Memory B cell (primary cell): ENCODE results near the gene NTM.

Source experiments
- ATAC-seq: fragments of 150-1000 bp; cut with Tn5 transposase; 2 replicates; pipeline ENCODE4 v1.10.0; 2021; ENCODE audit warnings: low read depth, mild to moderate bottlenecking, moderate library complexity
- DNase-seq, 2 donors: peaks; one replicate each; pipeline ENCODE4 v3.0.0; 2022; ENCODE audit warnings: low spot score in 2 of 2
- H3K27ac Mint-ChIP-seq: one replicate; pipeline ENCODE4 v1.8.0; 2022; ENCODE audit warnings: mild to moderate bottlenecking, moderate library complexity, mixed read lengths
- H3K27me3 Mint-ChIP-seq: one replicate; pipeline ENCODE4 v1.8.0; 2022; ENCODE audit warnings: mixed read lengths
- H3K36me3 Mint-ChIP-seq: one replicate; pipeline ENCODE4 v1.8.0; 2022; ENCODE audit warnings: mild to moderate bottlenecking, mixed read lengths
- H3K4me1 Mint-ChIP-seq: one replicate; pipeline ENCODE4 v1.8.0; 2022; ENCODE audit warnings: mixed read lengths
- H3K4me3 Mint-ChIP-seq: one replicate; pipeline ENCODE4 v1.8.0; 2022; ENCODE audit warnings: mild to moderate bottlenecking, moderate library complexity, mixed read lengths
- H3K9me3 Mint-ChIP-seq: one replicate; pipeline ENCODE4 v1.8.0; 2022; ENCODE audit warnings: mixed read lengths

NTM gene

DNA sequence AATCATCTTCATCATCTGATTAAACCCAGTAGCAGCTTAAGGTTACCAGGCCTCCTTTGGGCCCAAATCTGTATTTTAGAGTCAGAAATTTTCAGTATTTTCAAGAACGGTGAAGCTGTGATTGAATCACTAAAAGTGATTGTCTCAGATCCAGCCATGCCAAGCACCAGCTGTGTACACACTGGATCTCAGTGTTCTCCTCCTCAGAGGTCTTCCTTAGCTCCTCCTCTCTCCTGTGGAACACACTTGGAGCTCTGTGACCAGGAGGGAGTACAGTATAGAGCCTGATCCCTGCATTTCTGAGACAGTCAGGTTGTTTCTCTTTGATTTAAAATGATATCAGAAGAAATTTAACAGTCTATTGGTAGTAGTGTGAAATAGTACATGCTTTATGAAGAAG is 401.1 kb downstream of the NTM start:
- H3K36me3 Mint-ChIP-seq, result no peaks in the 10 kb centered on the region
- ATAC-seq (no peak), DNase-seq (no peak)
- no peaks in the 10 kb centered on the region for H3K9me3 Mint-ChIP-seq
- no peaks in the 10 kb centered on the region for H3K4me1 Mint-ChIP-seq
- no peak overlapping the region for H3K4me3 Mint-ChIP-seq
- H3K27me3 Mint-ChIP-seq, result no peaks in the 10 kb centered on the region
- H3K27ac Mint-ChIP-seq, result no peak overlapping the region

DNA sequence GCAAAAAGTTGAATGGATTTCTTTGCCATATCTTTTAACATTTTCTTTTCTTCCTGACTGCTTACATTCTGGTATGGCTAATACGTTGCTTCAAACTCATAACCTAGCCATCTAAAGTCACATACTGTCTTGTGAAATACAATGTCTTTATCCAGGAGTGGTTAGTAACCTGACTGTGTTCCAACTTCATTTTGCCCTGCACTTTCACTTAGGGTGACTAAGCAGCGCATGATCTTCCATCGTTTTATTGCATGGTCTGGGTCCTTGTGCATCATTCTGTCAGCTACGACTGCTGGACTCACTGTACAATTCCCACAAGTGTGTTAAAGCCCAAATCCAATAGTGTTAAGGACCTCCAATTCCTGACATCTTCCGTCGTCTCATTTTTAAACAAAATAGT is 403.2 kb downstream of the NTM start:
- Mint-ChIP-seq H3K4me3 (no peak overlapping the region), H3K4me1 (no peaks in the 10 kb centered on the region), H3K36me3 (no peaks in the 10 kb centered on the region), H3K27me3 (no peaks in the 10 kb centered on the region), H3K9me3 (no peaks in the 10 kb centered on the region), H3K27ac (no peak overlapping the region)
- ATAC-seq (no peak), DNase-seq (no peak)

DNA sequence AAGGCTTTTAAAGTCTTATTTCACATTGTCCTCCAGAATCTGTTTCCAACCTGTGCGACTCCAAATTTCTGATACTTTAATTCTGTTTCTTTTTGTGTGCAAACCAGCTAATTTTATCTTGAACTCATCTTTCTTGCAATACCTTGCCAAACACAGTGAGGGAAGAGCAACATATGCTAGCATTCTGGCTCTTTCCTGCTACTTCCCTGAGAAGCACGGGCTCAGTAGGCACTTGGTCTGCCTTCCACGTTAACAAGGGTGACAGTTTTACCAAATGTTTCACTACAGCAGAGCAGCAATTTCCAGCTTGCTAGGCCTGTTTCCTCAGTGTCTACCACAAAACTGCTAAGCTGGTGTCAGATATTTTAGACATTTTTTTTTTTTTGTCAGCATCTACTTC is 405.8 kb downstream of the NTM start:
- no peak overlapping the region for H3K27ac Mint-ChIP-seq
- no peak overlapping the region for H3K4me3 Mint-ChIP-seq
- ATAC-seq, result no peak
- no peaks in the 10 kb centered on the region for H3K9me3 Mint-ChIP-seq
- H3K4me1 Mint-ChIP-seq, result no peaks in the 10 kb centered on the region
- H3K36me3 Mint-ChIP-seq, result no peaks in the 10 kb centered on the region
- DNase-seq, result no peak
- no peaks in the 10 kb centered on the region for H3K27me3 Mint-ChIP-seq

DNA sequence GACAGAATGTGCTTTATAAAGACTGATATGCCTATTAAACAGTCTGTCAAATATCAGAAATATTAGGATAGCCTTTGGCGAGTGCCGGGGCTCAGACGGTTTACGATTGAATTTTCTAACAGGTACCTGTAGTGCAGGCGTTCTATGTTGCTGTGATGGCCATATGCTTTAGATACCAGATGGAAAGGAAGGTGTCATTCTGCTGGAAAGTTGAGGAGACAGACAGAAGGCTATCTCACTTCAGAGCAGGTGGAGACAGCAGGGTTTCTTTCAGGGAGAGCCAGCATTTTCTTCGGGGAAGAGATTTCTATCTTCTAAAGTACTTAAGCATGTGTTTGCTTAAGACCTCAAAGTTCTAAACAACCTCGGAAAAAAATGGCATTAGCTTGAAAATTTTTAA is 415.4 kb downstream of the NTM start:
- H3K4me3 Mint-ChIP-seq, result no peak overlapping the region
- no peak for ATAC-seq
- no peak overlapping the region for H3K27ac Mint-ChIP-seq
- peaks cover 3% of the 10 kb centered on the region for H3K27me3 Mint-ChIP-seq
- H3K4me1 Mint-ChIP-seq, result no peaks in the 10 kb centered on the region
- no peak for DNase-seq
- H3K9me3 Mint-ChIP-seq, result peaks cover 10% of the 10 kb centered on the region
- H3K36me3 Mint-ChIP-seq, result no peaks in the 10 kb centered on the region

DNA sequence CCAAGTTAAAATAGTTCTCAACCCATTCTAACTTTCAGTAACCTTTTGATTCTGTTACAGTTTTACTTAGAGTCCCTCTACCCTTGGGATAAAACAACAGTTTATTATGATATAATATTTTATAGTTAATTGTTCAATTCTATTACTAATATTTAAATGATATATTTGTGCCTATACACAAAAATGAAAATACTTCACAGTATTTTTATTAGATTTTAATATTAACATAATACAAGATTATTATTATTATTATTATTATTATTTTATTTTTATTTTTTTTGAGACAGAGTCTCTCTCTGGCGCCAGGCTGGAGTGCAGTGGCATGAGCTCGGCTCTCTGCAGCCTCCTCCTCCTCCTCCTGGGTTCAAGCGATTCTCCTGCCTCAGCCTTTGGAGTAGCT is 416.7 kb downstream of the NTM start:
- Mint-ChIP-seq H3K4me3 (no peak overlapping the region), H3K36me3 (no peaks in the 10 kb centered on the region), H3K27ac (no peak overlapping the region), H3K27me3 (peaks cover 3% of the 10 kb centered on the region), H3K9me3 (peaks cover 9% of the 10 kb centered on the region), H3K4me1 (no peaks in the 10 kb centered on the region)
- ATAC-seq (no peak), DNase-seq (no peak)

DNA sequence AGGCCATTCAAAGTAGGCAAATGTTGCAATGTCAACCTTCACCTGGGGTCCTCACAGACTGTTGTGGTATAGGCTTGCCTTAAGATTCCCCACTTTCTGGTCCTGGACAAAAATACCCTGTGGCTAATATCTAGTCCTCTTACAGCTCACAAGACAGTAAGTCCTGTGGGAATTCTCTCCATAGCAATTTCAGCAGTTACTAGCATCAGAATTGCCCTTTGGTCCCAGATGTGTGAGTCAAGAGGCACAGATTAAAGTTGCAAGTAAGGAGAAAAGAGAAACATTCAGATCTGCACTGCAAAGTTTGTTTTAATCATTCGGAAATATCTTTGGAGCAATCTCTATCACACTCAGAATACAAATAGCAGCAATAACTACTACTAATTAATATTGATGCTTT is 420.2 kb downstream of the NTM start:
- Mint-ChIP-seq H3K4me3 (no peak overlapping the region), H3K27me3 (peaks cover 3% of the 10 kb centered on the region)

DNA sequence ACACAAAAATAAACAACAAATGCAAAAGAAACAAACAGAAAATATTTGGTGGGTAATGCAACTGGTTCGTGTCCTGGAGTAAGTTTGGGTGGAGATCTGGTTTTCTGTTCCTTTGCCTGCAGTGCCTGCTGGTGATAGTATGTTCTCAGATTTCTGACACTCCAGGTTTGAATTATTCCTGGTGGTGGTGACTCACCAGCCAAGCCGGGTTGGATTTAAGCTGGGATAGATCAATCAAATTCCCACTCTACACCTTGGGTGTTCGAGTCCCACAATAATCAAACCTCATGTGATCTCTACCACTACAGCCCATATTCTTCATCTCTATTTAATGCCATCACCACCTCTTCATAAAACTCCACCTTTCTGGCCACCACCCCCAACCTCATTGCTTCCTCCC is 421.8 kb downstream of the NTM start:
- DNase-seq (no peak), ATAC-seq (no peak)
- H3K27me3 Mint-ChIP-seq, result peaks cover 3% of the 10 kb centered on the region
- H3K27ac Mint-ChIP-seq, result no peak overlapping the region
- no peaks in the 10 kb centered on the region for H3K36me3 Mint-ChIP-seq
- no peaks in the 10 kb centered on the region for H3K4me1 Mint-ChIP-seq
- peaks cover 13% of the 10 kb centered on the region for H3K9me3 Mint-ChIP-seq
- no peak overlapping the region for H3K4me3 Mint-ChIP-seq

More for the DNA sequence above, 420.2 kb downstream of the NTM start:
- H3K36me3 Mint-ChIP-seq, result no peaks in the 10 kb centered on the region
- DNase-seq, result no peak
- H3K4me1 Mint-ChIP-seq, result no peaks in the 10 kb centered on the region
- H3K9me3 Mint-ChIP-seq, result peaks cover 10% of the 10 kb centered on the region
- no peak overlapping the region for H3K27ac Mint-ChIP-seq
- ATAC-seq, result no peak

DNA sequence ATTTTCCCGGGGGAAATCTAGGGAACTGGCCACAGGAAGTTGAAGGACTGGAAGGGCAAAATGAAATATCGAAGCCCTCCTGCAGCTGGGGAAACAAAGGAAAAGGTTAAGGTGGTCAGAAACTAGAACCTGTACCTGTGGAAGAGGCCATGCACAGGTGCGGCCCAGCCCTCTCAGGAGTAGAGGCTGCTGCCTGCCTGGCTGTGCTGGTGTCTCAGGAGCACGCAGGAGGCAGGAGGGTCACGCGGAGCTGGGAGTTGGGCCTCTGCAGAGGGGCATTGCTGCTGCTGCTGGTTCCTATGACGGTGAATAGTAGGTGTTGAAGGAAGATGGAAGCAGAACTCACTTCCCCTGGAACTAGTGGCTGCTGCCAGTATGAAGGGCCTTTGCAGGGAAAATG is 425.7 kb downstream of the NTM start:
- no peaks in the 10 kb centered on the region for H3K27me3 Mint-ChIP-seq
- H3K4me3 Mint-ChIP-seq, result no peak overlapping the region
- ATAC-seq (no peak), DNase-seq (no peak)
- H3K9me3 Mint-ChIP-seq, result peaks cover 5% of the 10 kb centered on the region
- H3K36me3 Mint-ChIP-seq, result no peaks in the 10 kb centered on the region
- no peak overlapping the region for H3K27ac Mint-ChIP-seq
- H3K4me1 Mint-ChIP-seq, result no peaks in the 10 kb centered on the region

DNA sequence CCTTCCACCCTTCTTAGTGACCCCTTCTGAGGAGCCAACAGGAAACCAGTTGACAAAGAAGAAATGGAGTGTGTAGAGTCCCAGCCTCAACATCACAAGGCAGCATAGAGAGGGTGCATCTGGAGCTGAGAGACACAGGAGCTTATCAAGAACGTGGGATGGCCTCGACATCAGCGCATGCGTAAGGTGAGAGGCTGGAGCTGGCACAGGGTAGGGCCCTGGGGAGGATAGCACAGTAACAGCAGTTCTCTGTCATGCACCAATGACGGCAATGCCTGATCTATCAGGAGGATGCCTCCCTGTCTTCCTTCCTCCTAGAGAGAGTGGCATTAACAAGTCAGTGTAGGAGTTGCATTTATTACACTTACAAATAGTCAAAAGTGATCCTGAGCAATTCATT is 426.1 kb downstream of the NTM start:
- no peaks in the 10 kb centered on the region for H3K36me3 Mint-ChIP-seq
- DNase-seq, result no peak
- H3K27ac Mint-ChIP-seq, result no peak overlapping the region
- no peaks in the 10 kb centered on the region for H3K27me3 Mint-ChIP-seq
- peaks cover 5% of the 10 kb centered on the region for H3K9me3 Mint-ChIP-seq
- H3K4me1 Mint-ChIP-seq, result no peaks in the 10 kb centered on the region
- no peak overlapping the region for H3K4me3 Mint-ChIP-seq
- ATAC-seq, result no peak

DNA sequence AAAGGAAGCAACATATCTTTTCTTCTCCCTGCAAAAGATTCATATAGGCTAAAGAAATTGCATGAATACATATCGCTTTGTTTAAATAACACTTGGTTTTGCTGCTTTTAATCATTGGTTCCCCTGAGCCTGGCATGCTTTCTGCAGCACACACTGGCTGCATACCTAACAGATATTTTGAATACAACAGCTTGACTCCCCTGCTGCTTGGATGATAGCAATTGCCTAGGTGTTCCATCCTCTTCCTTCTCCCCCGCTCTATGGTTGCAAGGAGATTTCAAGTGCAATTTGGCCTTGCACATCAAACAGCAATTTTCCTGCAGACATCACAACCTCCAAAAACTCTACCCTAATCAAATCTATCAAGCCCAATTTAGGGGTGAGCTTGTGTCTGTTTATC is 430.0 kb downstream of the NTM start:
- H3K4me3 Mint-ChIP-seq, result no peak overlapping the region
- H3K36me3 Mint-ChIP-seq, result no peaks in the 10 kb centered on the region
- H3K9me3 Mint-ChIP-seq, result peaks cover 7% of the 10 kb centered on the region
- ATAC-seq, result no peak
- no peak for DNase-seq
- H3K27me3 Mint-ChIP-seq, result no peaks in the 10 kb centered on the region
- no peaks in the 10 kb centered on the region for H3K4me1 Mint-ChIP-seq
- no peak overlapping the region for H3K27ac Mint-ChIP-seq

DNA sequence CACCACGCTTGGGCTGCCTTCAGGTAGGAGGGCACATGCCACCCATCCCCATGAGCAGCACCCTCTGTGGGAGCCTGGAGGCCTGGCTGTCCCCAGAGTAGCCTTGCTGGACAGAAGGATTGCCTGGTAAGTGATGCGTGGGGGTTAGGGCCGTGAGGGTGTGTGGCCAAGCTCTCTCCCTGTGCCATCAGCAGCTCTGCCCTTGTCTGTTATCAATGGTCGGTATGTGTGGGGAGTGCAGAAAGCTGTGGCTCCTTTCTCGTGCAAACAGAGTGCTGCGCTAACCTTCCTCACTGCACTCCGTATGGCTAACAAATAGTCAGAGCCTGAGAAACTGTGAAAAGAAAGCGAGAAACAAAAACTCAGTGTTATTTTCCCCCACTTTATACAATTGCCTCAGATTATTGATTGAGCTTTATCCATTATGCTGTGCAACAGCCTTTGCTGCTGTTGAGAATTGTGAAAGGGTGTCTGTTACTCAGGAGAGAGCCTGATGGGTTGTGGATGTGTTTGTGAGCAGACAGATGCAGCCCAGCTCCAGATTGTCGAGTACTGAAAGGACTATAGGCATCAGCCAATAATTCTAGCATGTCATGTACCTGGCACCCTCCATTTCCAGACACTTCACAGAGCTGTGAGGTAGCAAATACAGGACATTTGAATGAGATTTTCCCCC is 432.2 kb downstream of the NTM start:
- peaks cover 4% of the 10 kb centered on the region for H3K9me3 Mint-ChIP-seq
- DNase-seq (no peak), ATAC-seq (no peak)
- no peaks in the 10 kb centered on the region for H3K36me3 Mint-ChIP-seq
- no peak overlapping the region for H3K4me3 Mint-ChIP-seq
- peaks cover 3% of the 10 kb centered on the region for H3K27me3 Mint-ChIP-seq
- no peak overlapping the region for H3K27ac Mint-ChIP-seq
- H3K4me1 Mint-ChIP-seq, result no peaks in the 10 kb centered on the region

DNA sequence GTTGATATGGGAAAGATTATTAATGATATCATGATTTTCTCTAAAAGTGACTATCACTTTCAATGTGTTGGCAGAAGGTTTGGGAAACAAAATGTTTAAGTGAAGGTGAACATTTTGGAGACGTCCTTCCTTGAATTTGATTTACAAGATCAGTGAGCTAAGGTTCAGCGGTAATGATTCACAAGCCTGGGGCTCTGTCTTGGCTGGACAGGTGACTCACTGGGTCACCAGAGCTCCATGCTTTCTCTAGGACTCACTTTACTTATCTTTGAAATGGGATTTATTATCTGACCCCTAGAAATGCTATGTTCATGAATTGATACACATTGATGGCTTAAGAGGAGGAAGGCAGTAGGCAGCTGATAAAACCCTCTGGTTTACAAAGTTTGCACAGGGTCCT is 437.5 kb downstream of the NTM start:
- no peak for ATAC-seq
- Mint-ChIP-seq H3K36me3 (no peaks in the 10 kb centered on the region), H3K9me3 (peaks cover 4% of the 10 kb centered on the region), H3K27ac (no peak overlapping the region), H3K27me3 (peaks cover 3% of the 10 kb centered on the region), H3K4me1 (no peaks in the 10 kb centered on the region), H3K4me3 (no peak overlapping the region)
- no peak for DNase-seq

DNA sequence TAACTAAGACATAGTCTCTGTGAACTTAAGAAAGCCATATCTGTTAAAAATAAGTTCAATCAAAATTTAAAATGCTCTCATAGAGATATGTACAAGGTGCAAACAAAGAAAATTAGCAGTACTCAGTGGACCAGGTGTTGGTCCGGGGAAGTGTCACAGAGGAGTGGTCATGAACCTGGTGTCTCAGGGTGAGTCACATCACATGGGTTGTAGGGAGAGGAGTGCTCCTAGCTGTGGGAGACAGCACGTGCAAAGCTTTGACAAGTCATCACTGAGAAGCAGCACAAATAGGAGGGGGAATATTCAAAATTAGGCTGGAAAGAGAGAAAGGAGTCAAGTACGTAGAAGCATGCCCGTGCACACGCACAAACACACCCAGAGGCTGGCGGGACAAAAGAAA is 438.1 kb downstream of the NTM start:
- H3K4me1 Mint-ChIP-seq, result no peaks in the 10 kb centered on the region
- H3K9me3 Mint-ChIP-seq, result peaks cover 4% of the 10 kb centered on the region
- no peaks in the 10 kb centered on the region for H3K36me3 Mint-ChIP-seq
- ATAC-seq (no peak), DNase-seq (no peak)
- no peak overlapping the region for H3K27ac Mint-ChIP-seq
- H3K27me3 Mint-ChIP-seq, result peaks cover 3% of the 10 kb centered on the region
- no peak overlapping the region for H3K4me3 Mint-ChIP-seq

DNA sequence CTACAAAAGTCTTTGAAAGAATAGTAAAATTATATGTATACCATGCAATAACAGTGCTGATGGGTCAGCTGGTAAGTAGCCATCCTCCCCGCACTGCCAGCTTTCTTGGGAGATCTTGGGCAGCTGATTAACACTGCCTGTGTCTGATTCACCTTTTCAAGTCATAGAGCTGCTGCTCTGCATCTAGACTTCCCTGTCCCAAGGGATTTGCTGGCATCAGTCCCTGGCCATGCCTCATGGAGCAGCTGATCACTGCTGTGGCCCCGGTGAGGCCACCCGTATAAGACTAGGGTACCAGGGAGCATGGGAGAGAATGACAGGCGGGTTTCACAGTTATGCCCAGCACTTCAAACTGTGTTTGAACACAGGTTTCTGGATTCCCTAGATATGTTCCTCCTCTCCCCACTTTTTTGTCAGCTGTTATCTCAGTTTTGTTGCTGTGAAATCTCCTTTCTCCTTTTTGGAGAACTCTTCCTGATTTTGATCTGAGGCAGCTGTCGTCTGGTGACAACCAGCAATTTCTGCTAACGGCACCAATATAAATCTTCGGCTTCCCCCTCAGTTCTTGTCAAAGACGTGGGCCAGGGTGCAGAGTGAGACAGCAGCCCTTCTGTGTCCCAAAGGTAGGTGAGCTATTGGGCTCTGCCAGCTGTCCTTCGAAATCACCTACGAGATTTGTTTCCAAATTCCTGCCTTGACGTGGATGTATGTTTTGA is 438.9 kb downstream of the NTM start:
- Mint-ChIP-seq H3K27ac (no peak overlapping the region), H3K27me3 (peaks cover 3% of the 10 kb centered on the region), H3K36me3 (no peaks in the 10 kb centered on the region), H3K4me3 (no peak overlapping the region), H3K9me3 (no peaks in the 10 kb centered on the region), H3K4me1 (no peaks in the 10 kb centered on the region)
- ATAC-seq (no peak), DNase-seq (no peak)

DNA sequence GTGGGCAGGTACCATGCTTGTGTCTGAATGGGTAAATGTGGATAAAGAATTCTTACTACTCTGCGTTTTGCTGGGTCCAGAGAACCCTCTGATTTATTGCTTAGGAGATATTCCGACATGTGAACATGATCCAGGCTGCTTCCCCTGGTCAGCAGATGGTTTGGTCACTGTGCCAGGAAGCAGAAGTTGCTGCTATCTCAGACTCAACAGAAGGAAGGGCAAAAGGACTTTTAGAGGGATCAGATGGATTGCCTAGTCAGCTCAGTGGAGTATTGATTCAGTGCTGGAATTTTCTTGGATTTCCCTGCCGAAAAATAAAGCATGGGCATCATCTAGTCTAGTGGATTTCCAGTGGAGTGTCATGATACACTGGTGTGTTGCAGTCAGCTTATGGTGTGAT is 440.1 kb downstream of the NTM start:
- Mint-ChIP-seq H3K27ac (no peak overlapping the region), H3K4me1 (no peaks in the 10 kb centered on the region), H3K9me3 (no peaks in the 10 kb centered on the region), H3K36me3 (no peaks in the 10 kb centered on the region), H3K27me3 (peaks cover 3% of the 10 kb centered on the region), H3K4me3 (no peak overlapping the region)
- ATAC-seq, result no peak
- no peak for DNase-seq
